GM23338 (cell line): ENCODE measurements around the gene FBN2. TPM values are rescaled to one million over a fixed set of nuclear protein-coding genes. Genes with fewer than 3 reads are reported as not detected.

Experiments used
- CREB1 ChIP-seq: fragments of 250-450 bp; sonication (Bioruptor Pico); IDR thresholded peaks from 2 replicates; pipeline ENCODE4 v1.5.0; 2020; ENCODE audit warnings: low read depth, mild to moderate bottlenecking, moderate library complexity
- ETS1 ChIP-seq: IDR thresholded peaks from 2 replicates; pipeline ENCODE4 v1.6.1; 2016; ENCODE audit warnings: antibody characterized with exemption
- EZH2phosphoT487 ChIP-seq: fragments of 200-600 bp; sonication (generic); IDR thresholded peaks from one replicate; pipeline ENCODE4 v1.8.1; 2018; ENCODE audit warnings: antibody characterized with exemption; ENCODE audit not compliant: unreplicated experiment
- NANOG ChIP-seq: IDR thresholded peaks from 2 replicates; pipeline ENCODE4 v1.6.1; 2016; ENCODE audit warnings: antibody characterized with exemption, borderline replicate concordance
- POLR2AphosphoS5 ChIP-seq: IDR thresholded peaks from 2 replicates; pipeline ENCODE4 v1.6.1; 2016; ENCODE audit warnings: antibody characterized with exemption, low read depth
- REST ChIP-seq: IDR thresholded peaks from one replicate; pipeline ENCODE4 v1.6.1; 2018; ENCODE audit warnings: antibody characterized with exemption; ENCODE audit not compliant: unreplicated experiment
- STAT1 ChIP-seq: IDR thresholded peaks from one replicate; pipeline ENCODE4 v1.6.1; 2016; ENCODE audit warnings: antibody characterized with exemption; ENCODE audit not compliant: unreplicated experiment
- ZNF114 ChIP-seq: fragments of 250-450 bp; sonication (Bioruptor Pico); IDR thresholded peaks from 2 replicates; pipeline ENCODE4 v1.5.0; 2020; ENCODE audit warnings: mild to moderate bottlenecking, moderate library complexity
- ZNF331 ChIP-seq: fragments of 250-450 bp; sonication (Bioruptor Pico); IDR thresholded peaks from 2 replicates; pipeline ENCODE4 v1.5.0; 2020; ENCODE audit warnings: low read depth, mild to moderate bottlenecking, moderate library complexity
- polyA plus RNA-seq: library from polyadenylated mRNA; unstranded; fragments of >200 nt; fragmentation: Nextera tagmentation; extraction: Ambion mirVana; gene quantifications from 2 replicates; pipeline ENCODE4 v1.2.1, GENCODE V29; 2016
- total RNA-seq: library from RNA; depleted of rRNA; stranded (reverse); fragments of >200 nt; shearing (Covaris generic); gene quantifications from 2 replicates; pipeline ENCODE4 v1.2.3, GENCODE V29; 2014
- TF ChIP-seq, protein P1 (sequence below): fragments of 250-450 bp; sonication (Bioruptor Pico); IDR thresholded peaks from 2 replicates; pipeline ENCODE4 v1.5.0; 2020; ENCODE audit warnings: mild to moderate bottlenecking, moderate library complexity

Gene FBN2
- total and polyA plus RNA-seq, 2 experiments from 2014 or later = 2.6 to 13.6 TPM

GRCh38 chr5:128472919-128473318 is 65.1 kb downstream of the FBN2 start (continued):
- TF ChIP-seq, protein P1, sequence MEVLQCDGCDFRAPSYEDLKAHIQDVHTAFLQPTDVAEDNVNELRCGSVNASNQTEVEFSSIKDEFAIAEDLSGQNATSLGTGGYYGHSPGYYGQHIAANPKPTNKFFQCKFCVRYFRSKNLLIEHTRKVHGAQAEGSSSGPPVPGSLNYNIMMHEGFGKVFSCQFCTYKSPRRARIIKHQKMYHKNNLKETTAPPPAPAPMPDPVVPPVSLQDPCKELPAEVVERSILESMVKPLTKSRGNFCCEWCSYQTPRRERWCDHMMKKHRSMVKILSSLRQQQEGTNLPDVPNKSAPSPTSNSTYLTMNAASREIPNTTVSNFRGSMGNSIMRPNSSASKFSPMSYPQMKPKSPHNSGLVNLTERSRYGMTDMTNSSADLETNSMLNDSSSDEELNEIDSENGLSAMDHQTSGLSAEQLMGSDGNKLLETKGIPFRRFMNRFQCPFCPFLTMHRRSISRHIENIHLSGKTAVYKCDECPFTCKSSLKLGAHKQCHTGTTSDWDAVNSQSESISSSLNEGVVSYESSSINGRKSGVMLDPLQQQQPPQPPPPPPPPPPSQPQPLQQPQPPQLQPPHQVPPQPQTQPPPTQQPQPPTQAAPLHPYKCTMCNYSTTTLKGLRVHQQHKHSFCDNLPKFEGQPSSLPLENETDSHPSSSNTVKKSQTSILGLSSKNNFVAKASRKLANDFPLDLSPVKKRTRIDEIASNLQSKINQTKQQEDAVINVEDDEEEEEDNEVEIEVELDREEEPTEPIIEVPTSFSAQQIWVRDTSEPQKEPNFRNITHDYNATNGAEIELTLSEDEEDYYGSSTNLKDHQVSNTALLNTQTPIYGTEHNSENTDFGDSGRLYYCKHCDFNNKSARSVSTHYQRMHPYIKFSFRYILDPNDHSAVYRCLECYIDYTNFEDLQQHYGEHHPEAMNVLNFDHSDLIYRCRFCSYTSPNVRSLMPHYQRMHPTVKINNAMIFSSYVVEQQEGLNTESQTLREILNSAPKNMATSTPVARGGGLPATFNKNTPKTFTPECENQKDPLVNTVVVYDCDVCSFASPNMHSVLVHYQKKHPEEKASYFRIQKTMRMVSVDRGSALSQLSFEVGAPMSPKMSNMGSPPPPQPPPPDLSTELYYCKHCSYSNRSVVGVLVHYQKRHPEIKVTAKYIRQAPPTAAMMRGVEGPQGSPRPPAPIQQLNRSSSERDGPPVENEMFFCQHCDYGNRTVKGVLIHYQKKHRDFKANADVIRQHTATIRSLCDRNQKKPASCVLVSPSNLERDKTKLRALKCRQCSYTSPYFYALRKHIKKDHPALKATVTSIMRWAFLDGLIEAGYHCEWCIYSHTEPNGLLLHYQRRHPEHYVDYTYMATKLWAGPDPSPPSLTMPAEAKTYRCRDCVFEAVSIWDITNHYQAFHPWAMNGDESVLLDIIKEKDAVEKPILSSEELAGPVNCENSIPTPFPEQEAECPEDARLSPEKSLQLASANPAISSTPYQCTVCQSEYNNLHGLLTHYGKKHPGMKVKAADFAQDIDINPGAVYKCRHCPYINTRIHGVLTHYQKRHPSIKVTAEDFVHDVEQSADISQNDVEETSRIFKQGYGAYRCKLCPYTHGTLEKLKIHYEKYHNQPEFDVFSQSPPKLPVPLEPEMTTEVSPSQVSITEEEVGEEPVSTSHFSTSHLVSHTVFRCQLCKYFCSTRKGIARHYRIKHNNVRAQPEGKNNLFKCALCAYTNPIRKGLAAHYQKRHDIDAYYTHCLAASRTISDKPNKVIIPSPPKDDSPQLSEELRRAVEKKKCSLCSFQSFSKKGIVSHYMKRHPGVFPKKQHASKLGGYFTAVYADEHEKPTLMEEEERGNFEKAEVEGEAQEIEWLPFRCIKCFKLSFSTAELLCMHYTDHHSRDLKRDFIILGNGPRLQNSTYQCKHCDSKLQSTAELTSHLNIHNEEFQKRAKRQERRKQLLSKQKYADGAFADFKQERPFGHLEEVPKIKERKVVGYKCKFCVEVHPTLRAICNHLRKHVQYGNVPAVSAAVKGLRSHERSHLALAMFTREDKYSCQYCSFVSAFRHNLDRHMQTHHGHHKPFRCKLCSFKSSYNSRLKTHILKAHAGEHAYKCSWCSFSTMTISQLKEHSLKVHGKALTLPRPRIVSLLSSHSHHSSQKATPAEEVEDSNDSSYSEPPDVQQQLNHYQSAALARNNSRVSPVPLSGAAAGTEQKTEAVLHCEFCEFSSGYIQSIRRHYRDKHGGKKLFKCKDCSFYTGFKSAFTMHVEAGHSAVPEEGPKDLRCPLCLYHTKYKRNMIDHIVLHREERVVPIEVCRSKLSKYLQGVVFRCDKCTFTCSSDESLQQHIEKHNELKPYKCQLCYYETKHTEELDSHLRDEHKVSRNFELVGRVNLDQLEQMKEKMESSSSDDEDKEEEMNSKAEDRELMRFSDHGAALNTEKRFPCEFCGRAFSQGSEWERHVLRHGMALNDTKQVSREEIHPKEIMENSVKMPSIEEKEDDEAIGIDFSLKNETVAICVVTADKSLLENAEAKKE = no peak
- no peak for TF ChIP-seq STAT1
- TF ChIP-seq ZNF331 (CRISPR knock-in tag) = no peak
- no peak for TF ChIP-seq REST
- TF ChIP-seq EZH2phosphoT487 = no peak
- no peak for TF ChIP-seq CREB1 (CRISPR knock-in tag)
- TF ChIP-seq ETS1 = no peak
- no peak for TF ChIP-seq NANOG
- TF ChIP-seq POLR2AphosphoS5 = no peak
- no peak for TF ChIP-seq ZNF114
